ENCODE results near the gene MAPK1. TPM values are rescaled to one million over a fixed set of nuclear protein-coding genes. Genes with fewer than 3 reads are reported as not detected.

MAPK1 gene
- total and polyA plus RNA-seq, 9 of the 15 experiments (the other 6 are each of a cell fraction or from before 2014, with no cell fraction given) = 46.3 to 575 (median 283) TPM

- TF ChIP-seq, protein P1, sequence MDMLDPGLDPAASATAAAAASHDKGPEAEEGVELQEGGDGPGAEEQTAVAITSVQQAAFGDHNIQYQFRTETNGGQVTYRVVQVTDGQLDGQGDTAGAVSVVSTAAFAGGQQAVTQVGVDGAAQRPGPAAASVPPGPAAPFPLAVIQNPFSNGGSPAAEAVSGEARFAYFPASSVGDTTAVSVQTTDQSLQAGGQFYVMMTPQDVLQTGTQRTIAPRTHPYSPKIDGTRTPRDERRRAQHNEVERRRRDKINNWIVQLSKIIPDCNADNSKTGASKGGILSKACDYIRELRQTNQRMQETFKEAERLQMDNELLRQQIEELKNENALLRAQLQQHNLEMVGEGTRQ (CRISPR knock-in tag; IDR thresholded peaks at IDR 0.05) = no peak
- TF ChIP-seq RUNX1 (IDR thresholded peaks at IDR 0.05; ENCODE audit: low read depth) (no peak), ZKSCAN3 (CRISPR knock-in tag; IDR thresholded peaks at IDR 0.05) (no peak), ZNF780A (CRISPR knock-in tag; IDR thresholded peaks at IDR 0.05) (no peak), BRCA1 (IDR thresholded peaks at IDR 0.05) (no peak), BRCA1 (CRISPR knock-in tag; IDR thresholded peaks at IDR 0.05) (no peak), POLR2G (IDR thresholded peaks at IDR 0.05; ENCODE audit: low read depth, low read length) (no peak), DMBX1 (CRISPR knock-in tag; IDR thresholded peaks at IDR 0.05; ENCODE audit: borderline replicate concordance) (no peak), REST (IDR thresholded peaks at IDR 0.05; ENCODE audit: borderline replicate concordance) (no peak), REST (CRISPR knock-in tag; IDR thresholded peaks at IDR 0.05; ENCODE audit: low read depth) (no peak), FOXP4 (CRISPR knock-in tag; IDR thresholded peaks at IDR 0.05; ENCODE audit: borderline replicate concordance) (no peak), POLR2A (conservative IDR thresholded peaks at IDR 0.05) (no peak)
- TF ChIP-seq, protein P2, sequence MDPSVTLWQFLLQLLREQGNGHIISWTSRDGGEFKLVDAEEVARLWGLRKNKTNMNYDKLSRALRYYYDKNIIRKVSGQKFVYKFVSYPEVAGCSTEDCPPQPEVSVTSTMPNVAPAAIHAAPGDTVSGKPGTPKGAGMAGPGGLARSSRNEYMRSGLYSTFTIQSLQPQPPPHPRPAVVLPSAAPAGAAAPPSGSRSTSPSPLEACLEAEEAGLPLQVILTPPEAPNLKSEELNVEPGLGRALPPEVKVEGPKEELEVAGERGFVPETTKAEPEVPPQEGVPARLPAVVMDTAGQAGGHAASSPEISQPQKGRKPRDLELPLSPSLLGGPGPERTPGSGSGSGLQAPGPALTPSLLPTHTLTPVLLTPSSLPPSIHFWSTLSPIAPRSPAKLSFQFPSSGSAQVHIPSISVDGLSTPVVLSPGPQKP (CRISPR knock-in tag; IDR thresholded peaks at IDR 0.05) = no peak
- TF ChIP-seq, protein P3, sequence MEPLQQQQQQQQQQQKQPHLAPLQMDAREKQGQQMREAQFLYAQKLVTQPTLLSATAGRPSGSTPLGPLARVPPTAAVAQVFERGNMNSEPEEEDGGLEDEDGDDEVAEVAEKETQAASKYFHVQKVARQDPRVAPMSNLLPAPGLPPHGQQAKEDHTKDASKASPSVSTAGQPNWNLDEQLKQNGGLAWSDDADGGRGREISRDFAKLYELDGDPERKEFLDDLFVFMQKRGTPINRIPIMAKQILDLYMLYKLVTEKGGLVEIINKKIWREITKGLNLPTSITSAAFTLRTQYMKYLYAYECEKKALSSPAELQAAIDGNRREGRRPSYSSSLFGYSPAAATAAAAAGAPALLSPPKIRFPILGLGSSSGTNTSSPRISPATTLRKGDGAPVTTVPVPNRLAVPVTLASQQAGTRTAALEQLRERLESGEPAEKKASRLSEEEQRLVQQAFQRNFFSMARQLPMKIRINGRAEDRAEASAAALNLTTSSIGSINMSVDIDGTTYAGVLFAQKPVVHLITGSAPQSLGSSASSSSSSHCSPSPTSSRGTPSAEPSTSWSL (CRISPR knock-in tag; IDR thresholded peaks at IDR 0.05; ENCODE audit: borderline replicate concordance) = no peak
These were observed 100.6 kb downstream of the MAPK1 start (continued) for GRCh38 chr22:21766691-21767462.
